ENCODE data around the gene ZDHHC23. TPM values are rescaled to one million over a fixed set of nuclear protein-coding genes. Genes with fewer than 3 reads are reported as not detected.
A peak's percentile ranks its signal among the peaks of the same experiment; 100 is the strongest.

Gene ZDHHC23
- polyA plus RNA-seq = 1 to 10 TPM; 3.8 to 9.6 (median 6.0) TPM
- long read RNA-seq, donor 1 = 0 reads
- long read RNA-seq, donor 2, full-length matches to known transcripts = 1 of 1 reads
- long read RNA-seq, donor 2, partial matches to known transcripts = 0 of 1 reads
- long read RNA-seq, donor 2, other reads (novel, unspliced or antisense) = 0 of 1 reads
- long read RNA-seq, donor 3 = 0 reads
- long read RNA-seq, donor 4 = 0 reads
- long read RNA-seq, donor 5 = 0 reads
- long read RNA-seq, donor 6 = 0 reads
- long read RNA-seq, donor 7 = 0 reads
- long read RNA-seq, donor 8 = 0 reads
- long read RNA-seq, donor 9 = 0 reads
- long read RNA-seq, donor 10 = 0 reads

GRCh38 chr3:113947372-113948014, at the start of gene ZDHHC23:
TSS of gene ZDHHC23 (plus strand) at chr3:113948013. CDS start at chr3:113948803, 790 bp downstream.
- FAIRE-seq = no peak
- H3K9me3 ChIP-seq (ENCODE audit: control insufficient read depth in 2 of 2, insufficient read depth in 1 of 2, low read depth in 1 of 2, low read length in 1 of 2) = peaks cover 0 to 3% of the 10 kb centered on the region in 2 donors
- peak within 1 kb of the TSS; percentile 79 to 81 (median 80) for H3K27ac ChIP-seq (ENCODE audit: low read depth in 1 of 3, low read length in 2 of 3)
- peak within 1 kb of the TSS; percentile 64 to 84 (median 74) for H3K4me3 ChIP-seq (ENCODE audit: low read depth in 1 of 3, low read length in 3 of 3)
- DNase-seq = peak; percentile 91 to 92
- no peaks in the 10 kb centered on the region for H3K36me3 ChIP-seq (ENCODE audit: control insufficient read depth in 3 of 3, insufficient read depth in 2 of 3, low read depth in 1 of 3, low read length in 3 of 3)
- H3K27me3 ChIP-seq (ENCODE audit: control insufficient read depth in 3 of 3, insufficient read depth in 3 of 3, low read length in 3 of 3) = no peaks in the 10 kb centered on the region
- H3K4me1 ChIP-seq (ENCODE audit: control insufficient read depth in 3 of 3, insufficient read depth in 2 of 3, low read depth in 1 of 3, low read length in 2 of 3) = peaks cover 0 to 2% (median 0%) of the 10 kb centered on the region in 3 donors
- 0 to 1% (median 1%) methylated on average over 37 to 80 of the region's 80 CpGs for WGBS, 3 donors

- H3K36me3 ChIP-seq (ENCODE audit: control insufficient read depth in 3 of 3, insufficient read depth in 2 of 3, low read depth in 1 of 3, low read length in 3 of 3) = peaks cover 0 to 2% (median 0%) of the 10 kb centered on the region in 3 donors
- peak overlapping the region in 1 of 3 donors; percentile 19 for H3K4me3 ChIP-seq (ENCODE audit: low read depth in 1 of 3, low read length in 3 of 3)
- no peak for DNase-seq
- no peaks in the 10 kb centered on the region for H3K27me3 ChIP-seq (ENCODE audit: control insufficient read depth in 3 of 3, insufficient read depth in 3 of 3, low read length in 3 of 3)
- H3K9me3 ChIP-seq (ENCODE audit: control insufficient read depth in 2 of 2, insufficient read depth in 1 of 2, low read depth in 1 of 2, low read length in 1 of 2) = no peaks in the 10 kb centered on the region
- WGBS, 3 donors = 77 to 92% (median 90%) methylated on average over 2 of the region's 2 CpGs
- H3K4me1 ChIP-seq (ENCODE audit: control insufficient read depth in 3 of 3, insufficient read depth in 2 of 3, low read depth in 1 of 3, low read length in 2 of 3) = no peaks in the 10 kb centered on the region
- no peak overlapping the region for H3K27ac ChIP-seq (ENCODE audit: low read depth in 1 of 3, low read length in 2 of 3)
- no peak for FAIRE-seq
Observed at GRCh38 chr3:113898892-113899291, 48.9 kb upstream of the ZDHHC23 start.

- H3K9me3 ChIP-seq (ENCODE audit: control insufficient read depth in 2 of 2, insufficient read depth in 1 of 2, low read depth in 1 of 2, low read length in 1 of 2) = peaks cover 0 to 12% of the 10 kb centered on the region in 2 donors
- DNase-seq = no peak
- no peaks in the 10 kb centered on the region for H3K4me1 ChIP-seq (ENCODE audit: control insufficient read depth in 3 of 3, insufficient read depth in 2 of 3, low read depth in 1 of 3, low read length in 2 of 3)
- H3K4me3 ChIP-seq (ENCODE audit: low read depth in 1 of 3, low read length in 3 of 3) = no peak overlapping the region
- WGBS, 3 donors = 85 to 87% (median 87%) methylated on average over 4 of the region's 4 CpGs
- FAIRE-seq = no peak
- no peak overlapping the region for H3K27ac ChIP-seq (ENCODE audit: low read depth in 1 of 3, low read length in 2 of 3)
- no peaks in the 10 kb centered on the region for H3K27me3 ChIP-seq (ENCODE audit: control insufficient read depth in 3 of 3, insufficient read depth in 3 of 3, low read length in 3 of 3)
- peaks cover 0 to 3% (median 2%) of the 10 kb centered on the region in 3 donors for H3K36me3 ChIP-seq (ENCODE audit: control insufficient read depth in 3 of 3, insufficient read depth in 2 of 3, low read depth in 1 of 3, low read length in 3 of 3)
Observed at GRCh38 chr3:113906568-113907140, 41.2 kb upstream of the ZDHHC23 start.

GRCh38 chr3:113908133-113908532, 39.7 kb upstream of the ZDHHC23 start:
- no peak for DNase-seq
- H3K36me3 ChIP-seq (ENCODE audit: control insufficient read depth in 3 of 3, insufficient read depth in 2 of 3, low read depth in 1 of 3, low read length in 3 of 3) = peaks cover 0 to 3% (median 2%) of the 10 kb centered on the region in 3 donors
- no peak for FAIRE-seq
- peaks cover 0 to 12% of the 10 kb centered on the region in 2 donors for H3K9me3 ChIP-seq (ENCODE audit: control insufficient read depth in 2 of 2, insufficient read depth in 1 of 2, low read depth in 1 of 2, low read length in 1 of 2)
- no peaks in the 10 kb centered on the region for H3K27me3 ChIP-seq (ENCODE audit: control insufficient read depth in 3 of 3, insufficient read depth in 3 of 3, low read length in 3 of 3)
- H3K4me3 ChIP-seq (ENCODE audit: low read depth in 1 of 3, low read length in 3 of 3) = no peak overlapping the region
- no peaks in the 10 kb centered on the region for H3K4me1 ChIP-seq (ENCODE audit: control insufficient read depth in 3 of 3, insufficient read depth in 2 of 3, low read depth in 1 of 3, low read length in 2 of 3)
- H3K27ac ChIP-seq (ENCODE audit: low read depth in 1 of 3, low read length in 2 of 3) = no peak overlapping the region

- WGBS, 3 donors = 33 to 56% (median 35%) methylated on average over 5 of the region's 5 CpGs
- FAIRE-seq (no peak), DNase-seq (no peak)
- no peaks in the 10 kb centered on the region for H3K36me3 ChIP-seq (ENCODE audit: control insufficient read depth in 3 of 3, insufficient read depth in 2 of 3, low read depth in 1 of 3, low read length in 3 of 3)
- no peak overlapping the region for H3K4me3 ChIP-seq (ENCODE audit: low read depth in 1 of 3, low read length in 3 of 3)
- no peaks in the 10 kb centered on the region for H3K4me1 ChIP-seq (ENCODE audit: control insufficient read depth in 3 of 3, insufficient read depth in 2 of 3, low read depth in 1 of 3, low read length in 2 of 3)
- H3K27ac ChIP-seq (ENCODE audit: low read depth in 1 of 3, low read length in 2 of 3) = no peak overlapping the region
- no peaks in the 10 kb centered on the region for H3K27me3 ChIP-seq (ENCODE audit: control insufficient read depth in 3 of 3, insufficient read depth in 3 of 3, low read length in 3 of 3)
- H3K9me3 ChIP-seq (ENCODE audit: control insufficient read depth in 2 of 2, insufficient read depth in 1 of 2, low read depth in 1 of 2, low read length in 1 of 2) = no peaks in the 10 kb centered on the region
Observed at GRCh38 chr3:113910966-113911365, 36.8 kb upstream of the ZDHHC23 start.

- H3K27me3 ChIP-seq (ENCODE audit: control insufficient read depth in 3 of 3, insufficient read depth in 3 of 3, low read length in 3 of 3) = no peaks in the 10 kb centered on the region
- no peaks in the 10 kb centered on the region for H3K9me3 ChIP-seq (ENCODE audit: control insufficient read depth in 2 of 2, insufficient read depth in 1 of 2, low read depth in 1 of 2, low read length in 1 of 2)
- 61 to 62% (median 61%) methylated on average over 3 of the region's 3 CpGs for WGBS, 3 donors
- peak; percentile 78 to 80 for DNase-seq
- H3K36me3 ChIP-seq (ENCODE audit: control insufficient read depth in 3 of 3, insufficient read depth in 2 of 3, low read depth in 1 of 3, low read length in 3 of 3) = no peaks in the 10 kb centered on the region
- no peak overlapping the region for H3K4me3 ChIP-seq (ENCODE audit: low read depth in 1 of 3, low read length in 3 of 3)
- FAIRE-seq = peak; percentile 39
- no peaks in the 10 kb centered on the region for H3K4me1 ChIP-seq (ENCODE audit: control insufficient read depth in 3 of 3, insufficient read depth in 2 of 3, low read depth in 1 of 3, low read length in 2 of 3)
- peak overlapping the region in 1 of 3 donors; percentile 28 for H3K27ac ChIP-seq (ENCODE audit: low read depth in 1 of 3, low read length in 2 of 3)
Observed at GRCh38 chr3:113912552-113913236, 35.1 kb upstream of the ZDHHC23 start.

GRCh38 chr3:113914646-113915045, 33.2 kb upstream of the ZDHHC23 start:
- H3K4me1 ChIP-seq (ENCODE audit: control insufficient read depth in 3 of 3, insufficient read depth in 2 of 3, low read depth in 1 of 3, low read length in 2 of 3) = no peaks in the 10 kb centered on the region
- H3K27me3 ChIP-seq (ENCODE audit: control insufficient read depth in 3 of 3, insufficient read depth in 3 of 3, low read length in 3 of 3) = no peaks in the 10 kb centered on the region
- no peak for FAIRE-seq
- DNase-seq = no peak
- H3K9me3 ChIP-seq (ENCODE audit: control insufficient read depth in 2 of 2, insufficient read depth in 1 of 2, low read depth in 1 of 2, low read length in 1 of 2) = no peaks in the 10 kb centered on the region
- no peak overlapping the region for H3K27ac ChIP-seq (ENCODE audit: low read depth in 1 of 3, low read length in 2 of 3)
- WGBS, 3 donors = 49 to 55% (median 55%) methylated on average over 2 of the region's 2 CpGs
- no peaks in the 10 kb centered on the region for H3K36me3 ChIP-seq (ENCODE audit: control insufficient read depth in 3 of 3, insufficient read depth in 2 of 3, low read depth in 1 of 3, low read length in 3 of 3)
- H3K4me3 ChIP-seq (ENCODE audit: low read depth in 1 of 3, low read length in 3 of 3) = no peak overlapping the region

GRCh38 chr3:113927556-113927955, 20.3 kb upstream of the ZDHHC23 start:
- Histone ChIP-seq H3K27me3 (ENCODE audit: control insufficient read depth in 3 of 3, insufficient read depth in 3 of 3, low read length in 3 of 3) (no peaks in the 10 kb centered on the region), H3K27ac (ENCODE audit: low read depth in 1 of 3, low read length in 2 of 3) (no peak overlapping the region), H3K9me3 (ENCODE audit: control insufficient read depth in 2 of 2, insufficient read depth in 1 of 2, low read depth in 1 of 2, low read length in 1 of 2) (peaks cover 0 to 4% of the 10 kb centered on the region in 2 donors), H3K4me3 (ENCODE audit: low read depth in 1 of 3, low read length in 3 of 3) (no peak overlapping the region), H3K36me3 (ENCODE audit: control insufficient read depth in 3 of 3, insufficient read depth in 2 of 3, low read depth in 1 of 3, low read length in 3 of 3) (peaks cover 0 to 3% (median 3%) of the 10 kb centered on the region in 3 donors), H3K4me1 (ENCODE audit: control insufficient read depth in 3 of 3, insufficient read depth in 2 of 3, low read depth in 1 of 3, low read length in 2 of 3) (no peaks in the 10 kb centered on the region)
- 74 to 92% (median 87%) methylated on average over 5 of the region's 5 CpGs for WGBS, 3 donors
- DNase-seq (no peak), FAIRE-seq (no peak)
